PC-9 (cell line): Measurements from ENCODE around the gene STK32A. TPM values are rescaled to one million over a fixed set of nuclear protein-coding genes. Genes with fewer than 3 reads are reported as not detected.

Experiments
- BruUV-seq: library from RNA; stranded (reverse); fragments of 400-500 nt; replicated peaks from 2 replicates; lab custom pipeline; 2021; lab: Mats Ljungman, UMichigan
- CTCF ChIA-PET: fragments of 300-600 bp; sonication (Branson Sonifier 250); formaldehyde crosslinking; loops from one replicate; lab custom pipeline; 2022; ENCODE audit warnings: antibody characterized with exemption; lab: Charles Lee
- POLR2A ChIA-PET: fragments of 300-600 bp; sonication (Branson Sonifier 250); formaldehyde crosslinking; loops from one replicate; lab custom pipeline; 2022; ENCODE audit warnings: antibody characterized with exemption; ENCODE audit not compliant: unreplicated experiment; lab: Charles Lee
- DNase-seq, 2 experiments: peaks; one replicate each; pipeline versions ENCODE4 v3.0.0 to v3.0.0-alpha.2; 2015 to 2022; ENCODE audit warnings: mixed read lengths in 1 of 2
- H2AFZ ChIP-seq: fragments of 200-600 bp; sonication (generic); 2 replicates; pipeline ENCODE4 v1.8.1; 2017; ENCODE audit warnings: antibody characterized with exemption
- H3F3A ChIP-seq: fragments of 200-600 bp; sonication (generic); 2 replicates; pipeline ENCODE4 v1.8.1; 2017; ENCODE audit warnings: antibody characterized with exemption, mild to moderate bottlenecking, low read depth; ENCODE audit not compliant: insufficient read depth
- H3K27ac ChIP-seq: fragments of 200-600 bp; sonication (generic); 2 replicates; pipeline ENCODE4 v1.6.1; 2016; ENCODE audit warnings: mixed run types
- H3K27me3 ChIP-seq: fragments of 200-600 bp; sonication (generic); 2 replicates; pipeline ENCODE4 v1.6.1; 2016; ENCODE audit warnings: low read depth, mixed run types; ENCODE audit not compliant: insufficient read depth
- H3K36me3 ChIP-seq: fragments of 200-600 bp; sonication (generic); 2 replicates; pipeline ENCODE4 v1.6.1; 2016; ENCODE audit warnings: low read depth, mixed run types
- H3K4me1 ChIP-seq: fragments of 200-600 bp; sonication (generic); replicated peaks from 2 replicates; pipeline ENCODE4 v1.6.1; 2016; ENCODE audit warnings: mixed run types; ENCODE audit not compliant: insufficient read depth
- H3K4me2 ChIP-seq: fragments of 200-600 bp; sonication (generic); 2 replicates; pipeline ENCODE4 v1.6.1; 2017; ENCODE audit warnings: mixed run types
- H3K4me3 ChIP-seq: fragments of 200-600 bp; sonication (generic); 2 replicates; pipeline ENCODE4 v1.6.1; 2016; ENCODE audit warnings: mixed run types
- H3K79me2 ChIP-seq: fragments of 200-600 bp; sonication (generic); 2 replicates; pipeline ENCODE4 v1.6.1; 2017; ENCODE audit warnings: low read depth, mixed run types
- H3K9me2 ChIP-seq: fragments of 200-600 bp; sonication (generic); 2 replicates; pipeline ENCODE4 v1.8.1; 2017; ENCODE audit warnings: mild to moderate bottlenecking; ENCODE audit not compliant: insufficient read depth
- H3K9me3 ChIP-seq: fragments of 200-600 bp; sonication (generic); 2 replicates; pipeline ENCODE4 v1.8.1; 2016; ENCODE audit warnings: low read depth; ENCODE audit not compliant: insufficient read depth
- H4K20me1 ChIP-seq: fragments of 200-600 bp; sonication (generic); 2 replicates; pipeline ENCODE4 v1.8.1; 2017; ENCODE audit not compliant: insufficient read depth
- EZH2 ChIP-seq: fragments of 200-600 bp; sonication (generic); IDR thresholded peaks from 2 replicates; pipeline ENCODE4 v1.8.0; 2017; ENCODE audit warnings: antibody characterized with exemption, low read depth
- intact Hi-C: fragments of 100-400 bp; cut with micrococcal nuclease; formaldehyde crosslinking; loops from one replicate; pipeline ENCODE4 v1.10.0; 2022; ENCODE audit not compliant: unreplicated experiment
- total RNA-seq: library from RNA; stranded (reverse); gene quantifications from 2 replicates; pipeline ENCODE4 v1.2.3, GENCODE V29; 2021
- TF ChIP-seq, protein P1 (sequence below): fragments of 200-600 bp; sonication (generic); conservative IDR thresholded peaks from 2 replicates; pipeline ENCODE4 v1.6.1; 2017; ENCODE audit warnings: mixed run types, antibody characterized with exemption, mild to moderate bottlenecking, moderate library complexity

Gene STK32A
- total RNA-seq, 1 experiment from 2014 or later, result not detected

- Histone ChIP-seq H2AFZ (no peak overlapping the region), H3K4me2 (no peak overlapping the region), H3K36me3 (no peaks in the 10 kb centered on the region), H3F3A (no peaks in the 10 kb centered on the region), H4K20me1 (no peaks in the 10 kb centered on the region), H3K27me3 (no peaks in the 10 kb centered on the region), H3K4me1 (no peaks in the 10 kb centered on the region), H3K27ac (no peak overlapping the region), H3K9me3 (no peaks in the 10 kb centered on the region), H3K9me2 (no peaks in the 10 kb centered on the region), H3K4me3 (no peak overlapping the region), H3K79me2 (no peaks in the 10 kb centered on the region)
- DNase-seq, result no peak
- no peak for TF ChIP-seq EZH2
- TF ChIP-seq, protein P1, sequence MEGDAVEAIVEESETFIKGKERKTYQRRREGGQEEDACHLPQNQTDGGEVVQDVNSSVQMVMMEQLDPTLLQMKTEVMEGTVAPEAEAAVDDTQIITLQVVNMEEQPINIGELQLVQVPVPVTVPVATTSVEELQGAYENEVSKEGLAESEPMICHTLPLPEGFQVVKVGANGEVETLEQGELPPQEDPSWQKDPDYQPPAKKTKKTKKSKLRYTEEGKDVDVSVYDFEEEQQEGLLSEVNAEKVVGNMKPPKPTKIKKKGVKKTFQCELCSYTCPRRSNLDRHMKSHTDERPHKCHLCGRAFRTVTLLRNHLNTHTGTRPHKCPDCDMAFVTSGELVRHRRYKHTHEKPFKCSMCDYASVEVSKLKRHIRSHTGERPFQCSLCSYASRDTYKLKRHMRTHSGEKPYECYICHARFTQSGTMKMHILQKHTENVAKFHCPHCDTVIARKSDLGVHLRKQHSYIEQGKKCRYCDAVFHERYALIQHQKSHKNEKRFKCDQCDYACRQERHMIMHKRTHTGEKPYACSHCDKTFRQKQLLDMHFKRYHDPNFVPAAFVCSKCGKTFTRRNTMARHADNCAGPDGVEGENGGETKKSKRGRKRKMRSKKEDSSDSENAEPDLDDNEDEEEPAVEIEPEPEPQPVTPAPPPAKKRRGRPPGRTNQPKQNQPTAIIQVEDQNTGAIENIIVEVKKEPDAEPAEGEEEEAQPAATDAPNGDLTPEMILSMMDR, result no peak
- BruUV-seq, result no TSS peak
- CTCF ChIA-PET, result no interaction called here
- intact Hi-C loops, result no loop called here
- POLR2A ChIA-PET, result no interaction called here
Measured at GRCh38 chr5:147287110-147287509, 52.3 kb downstream of the STK32A start.

- Histone ChIP-seq H4K20me1 (no peaks in the 10 kb centered on the region), H3K4me2 (no peak overlapping the region), H3K27ac (no peak overlapping the region), H3K4me1 (no peaks in the 10 kb centered on the region), H3K79me2 (no peaks in the 10 kb centered on the region), H3K36me3 (no peaks in the 10 kb centered on the region), H3K27me3 (no peaks in the 10 kb centered on the region), H3K4me3 (no peak overlapping the region), H3F3A (no peaks in the 10 kb centered on the region), H2AFZ (no peak overlapping the region), H3K9me3 (no peaks in the 10 kb centered on the region), H3K9me2 (no peaks in the 10 kb centered on the region)
- BruUV-seq, result no TSS peak
- CTCF ChIA-PET, result no interaction called here
- DNase-seq, result no peak
- POLR2A ChIA-PET, result no interaction called here
- TF ChIP-seq, protein P1, result no peak
- TF ChIP-seq EZH2, result no peak
- intact Hi-C loops, result no loop called here
Measured at GRCh38 chr5:147290261-147290660, 55.4 kb downstream of the STK32A start.

GRCh38 chr5:147303251-147303650 lies 68.4 kb downstream of the STK32A start:
- H3K4me2 ChIP-seq, result no peak overlapping the region
- POLR2A ChIA-PET, result no interaction called here
- CTCF ChIA-PET, result interaction anchor here (0.6 kb wide), 1 partner anchor 1726 kb away, joined by 8 read pairs; no protein-coding TSS in a partner anchor

More at GRCh38 chr5:147303251-147303650, 68.4 kb downstream of the STK32A start:
- H3K9me3 ChIP-seq, result no peaks in the 10 kb centered on the region; the same call in 1 of the 2 replicates
- no peaks in the 10 kb centered on the region for H3K27me3 ChIP-seq
- no peaks in the 10 kb centered on the region for H3K36me3 ChIP-seq
- DNase-seq, result no peak
- H4K20me1 ChIP-seq, result no peaks in the 10 kb centered on the region
- no peak overlapping the region for H3K4me3 ChIP-seq
- H3F3A ChIP-seq, result peaks cover 7% of the 10 kb centered on the region; the same call in 1 of the 2 replicates
- H3K27ac ChIP-seq, result no peak overlapping the region
- no peak for TF ChIP-seq EZH2
- TF ChIP-seq, protein P1, result no peak
- no TSS peak for BruUV-seq
- H2AFZ ChIP-seq, result no peak overlapping the region; the same call in 1 of the 2 replicates
- no peaks in the 10 kb centered on the region for H3K79me2 ChIP-seq
- no peaks in the 10 kb centered on the region; the same call in 1 of the 2 replicates for H3K4me1 ChIP-seq
- intact Hi-C loops, result no loop called here
- no peaks in the 10 kb centered on the region for H3K9me2 ChIP-seq
